ENCODE measurements around the gene NAP1L1.

NAP1L1 gene

DNA sequence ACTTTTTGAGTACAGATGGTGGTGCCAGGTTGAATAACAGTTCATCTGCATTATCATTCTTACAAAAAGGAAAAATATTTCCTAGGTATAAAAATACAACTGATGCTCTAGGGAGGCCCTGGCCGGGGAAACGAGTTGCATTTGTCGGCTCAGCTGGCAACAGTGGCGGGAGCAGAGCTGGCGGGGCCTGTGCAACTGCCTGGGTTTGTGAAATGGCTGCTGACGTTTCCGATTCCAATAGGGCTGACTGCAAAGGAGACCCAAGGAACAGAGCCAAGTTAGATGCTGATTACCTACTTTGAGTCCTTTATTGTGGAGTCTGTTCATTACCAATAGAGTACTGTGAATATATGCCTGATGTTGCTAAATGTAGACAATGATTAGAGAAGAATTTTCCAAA, 27.2 kb downstream of the NAP1L1 start:
- Histone ChIP-seq H3K4me1 (0 out of 20 replicates have a peak, but pooled peaks cover 0 to 16% (median 0%) of the 10 kb centered on the region in 10 experiments), H3K4me2 (no peak overlapping the region), H3K9ac (no peak overlapping the region), H3K27me3 (no peaks in the 10 kb centered on the region), H3K36me3 (peaks cover 94 to 100% (median 100%) of the 10 kb centered on the region in 11 experiments), H4K20me1 (peaks cover 29 to 98% (median 69%) of the 10 kb centered on the region in 11 experiments; a peak in 20 of 22 replicates), H3K4me3 (no peak overlapping the region), H3K9me3 (replicated peaks in 1 of 11) (no peaks in the 10 kb centered on the region), H3K27ac (no peak overlapping the region)
- TF ChIP-seq Cebpa-rat (IDR thresholded peaks at IDR 0.05) = no peak

DNA sequence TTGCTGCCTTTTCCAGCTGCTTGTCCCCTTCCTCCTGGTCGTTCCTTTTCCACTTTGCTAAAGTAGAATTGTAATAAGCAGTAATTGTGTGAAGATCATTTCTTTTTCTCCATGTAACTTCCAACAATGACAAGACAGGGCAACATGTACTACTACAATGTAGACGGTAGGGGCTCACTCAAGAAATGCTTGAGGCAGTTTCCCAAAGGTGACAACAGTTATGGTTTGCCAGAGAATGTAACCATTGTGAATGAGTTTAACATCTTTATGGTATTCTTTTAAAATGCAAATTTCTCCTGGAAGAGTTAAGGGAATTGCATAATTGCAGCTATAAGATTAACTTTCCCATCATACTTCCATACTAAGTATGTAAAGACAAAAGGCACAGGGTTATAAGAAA, 29.1 kb downstream of the NAP1L1 start:
- TF ChIP-seq Cebpa-rat (IDR thresholded peaks at IDR 0.05) = no peak
- Histone ChIP-seq H3K27ac (no peak overlapping the region), H3K4me1 (0 out of 20 replicates have a peak, but pooled peaks cover 0 to 6% (median 0%) of the 10 kb centered on the region in 10 experiments), H3K9me3 (replicated peaks in 1 of 11) (no peaks in the 10 kb centered on the region), H3K4me2 (no peak overlapping the region), H3K36me3 (peaks cover 93 to 100% (median 100%) of the 10 kb centered on the region in 11 experiments), H4K20me1 (peaks cover 12 to 96% (median 65%) of the 10 kb centered on the region in 11 experiments; a peak in 18 of 22 replicates), H3K27me3 (no peaks in the 10 kb centered on the region), H3K9ac (no peak overlapping the region), H3K4me3 (no peak overlapping the region)

DNA sequence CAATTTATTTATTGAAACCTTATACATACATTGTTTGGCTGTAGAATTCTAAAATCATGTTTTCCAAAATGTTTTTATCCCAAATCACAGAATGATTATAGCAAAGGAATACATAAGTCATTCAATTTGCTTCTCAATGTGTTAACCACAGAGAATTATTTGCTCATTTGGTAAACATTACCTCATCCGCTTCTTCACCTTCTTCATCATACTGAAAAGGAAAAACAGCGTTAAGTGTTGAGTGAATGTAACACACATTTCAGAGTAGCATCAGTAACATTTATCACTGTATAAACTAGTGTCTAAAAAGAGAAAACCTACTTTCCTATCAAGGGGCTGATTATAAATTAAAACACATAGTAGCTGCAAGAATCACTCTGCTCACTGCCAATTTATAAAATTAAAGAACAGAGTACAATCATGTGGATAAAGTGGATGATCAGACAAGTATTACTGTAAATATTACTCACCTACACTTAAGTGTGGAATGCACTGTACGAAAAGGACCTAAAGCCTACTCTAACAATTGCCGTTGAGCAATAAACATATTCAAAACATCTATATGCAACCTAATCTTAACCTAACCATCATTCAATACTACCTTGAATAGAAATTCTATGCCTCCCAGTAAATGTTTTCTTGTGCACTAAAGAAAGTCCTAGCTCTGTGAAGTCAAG, 34.8 kb downstream of the NAP1L1 start:
- no peak overlapping the region for H3K9ac ChIP-seq
- H3K9me3 ChIP-seq (replicated peaks in 1 of 11) = no peaks in the 10 kb centered on the region
- no peak for TF ChIP-seq Cebpa-rat (IDR thresholded peaks at IDR 0.05)
- no peak overlapping the region for H3K4me2 ChIP-seq
- peaks cover 0 to 57% (median 31%) of the 10 kb centered on the region in 11 experiments; a peak in 13 of 22 replicates for H4K20me1 ChIP-seq
- no peak overlapping the region for H3K4me3 ChIP-seq
- no peaks in the 10 kb centered on the region for H3K4me1 ChIP-seq
- H3K36me3 ChIP-seq = peaks cover 82 to 100% (median 90%) of the 10 kb centered on the region in 11 experiments
- no peaks in the 10 kb centered on the region for H3K27me3 ChIP-seq
- no peak overlapping the region for H3K27ac ChIP-seq

DNA sequence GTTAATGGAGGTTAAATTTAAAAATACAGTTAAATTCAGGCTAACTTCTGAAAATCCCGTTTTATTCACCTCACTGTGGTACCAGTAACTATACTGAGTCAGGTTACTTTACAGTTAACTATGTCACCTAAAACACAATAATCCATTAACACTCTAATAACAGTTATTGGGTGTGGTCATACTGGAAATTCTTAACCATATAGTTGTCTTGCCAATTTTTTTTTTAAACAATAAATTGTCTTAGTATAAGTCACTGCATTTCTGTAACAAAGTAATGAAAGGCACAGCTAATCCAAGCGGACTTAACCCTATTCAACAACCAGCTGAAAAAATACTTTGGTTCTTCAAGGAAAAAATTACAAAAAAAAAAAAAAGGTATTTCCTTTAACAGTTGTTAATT, 36.7 kb downstream of the NAP1L1 start:
- H3K36me3 ChIP-seq = peaks cover 70 to 100% (median 89%) of the 10 kb centered on the region in 11 experiments
- no peaks in the 10 kb centered on the region for H3K9me3 ChIP-seq (replicated peaks in 1 of 11)
- H4K20me1 ChIP-seq = peaks cover 0 to 42% (median 21%) of the 10 kb centered on the region in 11 experiments; a peak in 13 of 22 replicates
- no peak overlapping the region for H3K4me2 ChIP-seq
- H3K4me1 ChIP-seq = peaks cover 0 to 13% (median 3%) of the 10 kb centered on the region in 10 experiments; a peak in 7 of 20 replicates
- H3K27me3 ChIP-seq = no peaks in the 10 kb centered on the region
- no peak overlapping the region for H3K4me3 ChIP-seq
- no peak overlapping the region for H3K9ac ChIP-seq
- no peak for TF ChIP-seq Cebpa-rat (IDR thresholded peaks at IDR 0.05)
- no peak overlapping the region for H3K27ac ChIP-seq

DNA sequence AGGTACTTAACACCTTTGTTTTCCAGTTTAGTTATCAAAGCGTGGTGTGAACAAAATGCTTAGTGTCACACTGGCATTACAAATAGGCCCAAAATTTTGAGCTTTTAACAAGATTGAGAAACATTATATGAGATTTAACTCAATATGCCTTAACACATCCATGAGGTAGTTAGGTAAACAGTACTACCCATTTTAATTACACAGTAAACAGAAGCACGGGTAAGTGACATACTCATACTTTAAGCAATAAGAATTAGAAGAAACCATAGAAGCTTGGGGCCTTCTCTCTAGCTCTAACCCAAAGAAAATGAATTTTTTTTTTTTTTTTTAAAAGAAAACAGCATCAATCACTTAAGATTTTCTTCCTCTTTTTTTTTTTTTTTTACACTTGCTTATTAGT, 37.4 kb downstream of the NAP1L1 start:
- no peak for TF ChIP-seq Cebpa-rat (IDR thresholded peaks at IDR 0.05)
- Histone ChIP-seq H3K27ac (no peak overlapping the region), H3K9ac (no peak overlapping the region), H3K27me3 (no peaks in the 10 kb centered on the region), H3K4me3 (no peak overlapping the region), H4K20me1 (peaks cover 0 to 36% (median 21%) of the 10 kb centered on the region in 11 experiments; a peak in 11 of 22 replicates), H3K4me1 (peaks cover 0 to 20% (median 9%) of the 10 kb centered on the region in 10 experiments; a peak in 7 of 20 replicates), H3K36me3 (peaks cover 63 to 100% (median 82%) of the 10 kb centered on the region in 11 experiments), H3K4me2 (no peak overlapping the region), H3K9me3 (replicated peaks in 1 of 11) (no peaks in the 10 kb centered on the region)

DNA sequence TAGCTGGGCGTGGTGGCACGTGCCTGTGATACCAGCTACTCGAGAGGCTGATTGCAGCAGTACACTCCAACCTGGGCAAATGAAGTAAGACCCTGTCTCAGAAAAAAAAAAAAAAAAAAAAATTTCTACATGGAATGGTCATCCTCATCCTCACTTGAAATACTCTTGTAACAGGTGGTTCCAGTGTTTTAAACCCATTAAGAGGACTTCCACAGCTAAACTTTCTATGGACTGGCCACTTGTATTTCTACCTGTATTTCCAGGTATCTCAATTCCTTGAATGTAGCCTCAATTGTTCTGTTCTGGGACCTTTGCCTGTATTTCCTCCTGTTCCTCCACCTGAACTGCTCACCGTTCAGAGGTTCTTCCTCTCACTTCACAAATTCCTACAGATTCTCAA, 41.1 kb downstream of the NAP1L1 start:
- peaks cover 0 to 32% (median 4%) of the 10 kb centered on the region in 11 experiments; a peak in 8 of 22 replicates for H4K20me1 ChIP-seq
- TF ChIP-seq Cebpa-rat (IDR thresholded peaks at IDR 0.05) = no peak
- no peaks in the 10 kb centered on the region for H3K9me3 ChIP-seq (replicated peaks in 1 of 11)
- H3K4me3 ChIP-seq = no peak overlapping the region
- H3K4me1 ChIP-seq = peaks cover 0 to 20% (median 9%) of the 10 kb centered on the region in 10 experiments; a peak in 7 of 20 replicates
- peaks cover 27 to 65% (median 49%) of the 10 kb centered on the region in 11 experiments for H3K36me3 ChIP-seq
- no peaks in the 10 kb centered on the region for H3K27me3 ChIP-seq
- no peak overlapping the region for H3K9ac ChIP-seq
- no peak overlapping the region for H3K27ac ChIP-seq
- H3K4me2 ChIP-seq = no peak overlapping the region

DNA sequence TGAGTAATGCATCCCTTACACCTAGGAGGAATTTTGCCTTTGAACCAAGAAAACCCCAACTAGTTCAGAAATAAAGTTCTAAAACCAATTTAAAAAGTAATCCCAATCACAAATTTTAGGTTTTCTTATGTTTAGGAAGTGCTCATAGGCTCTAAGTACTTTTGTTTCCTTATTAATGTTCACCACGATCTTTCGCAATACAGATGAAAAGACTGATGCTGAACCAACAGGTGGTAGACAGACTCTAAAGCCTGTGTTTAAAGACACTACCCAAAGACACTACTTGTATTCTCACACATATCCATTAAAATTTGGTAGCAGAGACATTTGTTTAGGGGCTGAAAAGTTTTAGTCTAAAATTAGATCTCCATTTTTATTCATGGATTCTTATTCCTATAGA, 42.3 kb downstream of the NAP1L1 start:
- no peak overlapping the region for H3K4me3 ChIP-seq
- 0 out of 22 replicates have a peak overlapping the region, but pooled peaks of 1 of the 11 experiments have one; percentile 1 for H3K4me2 ChIP-seq
- H3K9me3 ChIP-seq (replicated peaks in 1 of 11) = no peaks in the 10 kb centered on the region
- H3K4me1 ChIP-seq = peaks cover 0 to 28% (median 9%) of the 10 kb centered on the region in 10 experiments; a peak in 9 of 20 replicates
- H3K27me3 ChIP-seq = no peaks in the 10 kb centered on the region
- H3K9ac ChIP-seq = no peak overlapping the region
- H3K27ac ChIP-seq = no peak overlapping the region
- peak in 2 of 11 experiments; percentile 47 to 50; a peak in 1 of 22 replicates for TF ChIP-seq Cebpa-rat (IDR thresholded peaks at IDR 0.05)
- H4K20me1 ChIP-seq = peaks cover 0 to 35% (median 12%) of the 10 kb centered on the region in 11 experiments; a peak in 9 of 22 replicates
- H3K36me3 ChIP-seq = peaks cover 16 to 53% (median 36%) of the 10 kb centered on the region in 11 experiments; a peak in 21 of 22 replicates

DNA sequence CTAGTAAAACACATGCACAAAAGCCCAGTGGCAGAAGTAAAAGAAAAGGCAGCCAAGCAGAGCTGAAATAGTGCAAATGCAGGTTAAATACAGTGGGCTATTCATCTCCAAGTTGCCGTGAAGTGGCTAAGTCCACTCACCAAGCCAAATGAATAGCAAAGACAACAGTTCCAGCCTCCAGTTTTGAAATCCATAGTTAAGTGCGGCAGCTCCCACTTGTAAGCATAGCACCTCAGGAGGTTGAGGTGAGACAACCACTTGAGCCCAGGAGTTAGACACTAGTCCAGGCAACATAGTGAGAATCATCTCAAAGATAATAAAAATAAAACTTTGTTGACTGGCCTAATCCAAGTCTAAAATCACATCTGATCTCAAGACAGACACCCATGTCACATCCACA, 43.1 kb downstream of the NAP1L1 start:
- H3K9me3 ChIP-seq (replicated peaks in 1 of 11) = no peaks in the 10 kb centered on the region
- no peak overlapping the region for H3K4me3 ChIP-seq
- H3K36me3 ChIP-seq = peaks cover 12 to 45% (median 30%) of the 10 kb centered on the region in 11 experiments; a peak in 21 of 22 replicates
- no peak overlapping the region for H3K4me2 ChIP-seq
- TF ChIP-seq Cebpa-rat (IDR thresholded peaks at IDR 0.05) = no peak
- no peak overlapping the region for H3K27ac ChIP-seq
- no peaks in the 10 kb centered on the region for H3K27me3 ChIP-seq
- no peak overlapping the region for H3K9ac ChIP-seq
- H4K20me1 ChIP-seq = peaks cover 0 to 35% (median 12%) of the 10 kb centered on the region in 11 experiments; a peak in 9 of 22 replicates
- peaks cover 0 to 28% (median 10%) of the 10 kb centered on the region in 10 experiments; a peak in 9 of 20 replicates for H3K4me1 ChIP-seq

DNA sequence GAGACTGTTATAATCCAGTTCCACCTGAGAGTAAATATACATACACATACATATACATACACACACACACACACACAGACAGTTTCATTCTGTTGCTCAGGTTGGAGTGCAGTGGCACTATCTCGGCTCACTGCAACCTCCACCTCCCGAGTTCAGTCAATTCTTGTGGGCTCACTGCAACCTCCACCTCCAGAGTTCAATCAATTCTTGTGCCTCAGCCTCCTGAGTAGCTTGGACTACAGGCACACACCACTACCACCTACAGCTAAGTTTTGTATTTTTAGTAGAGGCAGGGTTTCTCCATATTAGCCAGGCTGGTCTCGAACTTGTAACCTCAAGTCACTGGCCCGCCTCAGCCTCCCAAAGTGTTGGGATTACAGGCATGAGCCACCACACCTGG, 44.0 kb downstream of the NAP1L1 start:
- H4K20me1 ChIP-seq = peaks cover 0 to 35% (median 12%) of the 10 kb centered on the region in 11 experiments; a peak in 9 of 22 replicates
- no peaks in the 10 kb centered on the region for H3K27me3 ChIP-seq
- peaks cover 7 to 36% (median 24%) of the 10 kb centered on the region in 11 experiments; a peak in 21 of 22 replicates for H3K36me3 ChIP-seq
- H3K9ac ChIP-seq = no peak overlapping the region
- no peak overlapping the region for H3K4me2 ChIP-seq
- H3K4me1 ChIP-seq = peaks cover 1 to 28% (median 10%) of the 10 kb centered on the region in 10 experiments; a peak in 10 of 20 replicates
- no peak overlapping the region for H3K4me3 ChIP-seq
- no peak overlapping the region for H3K27ac ChIP-seq
- no peak for TF ChIP-seq Cebpa-rat (IDR thresholded peaks at IDR 0.05)
- H3K9me3 ChIP-seq (replicated peaks in 1 of 11) = no peaks in the 10 kb centered on the region
